ENCODE data around the gene BTG4.
A peak's percentile ranks its signal among the peaks of the same experiment; 100 is the strongest.

BTG4 gene

DNA sequence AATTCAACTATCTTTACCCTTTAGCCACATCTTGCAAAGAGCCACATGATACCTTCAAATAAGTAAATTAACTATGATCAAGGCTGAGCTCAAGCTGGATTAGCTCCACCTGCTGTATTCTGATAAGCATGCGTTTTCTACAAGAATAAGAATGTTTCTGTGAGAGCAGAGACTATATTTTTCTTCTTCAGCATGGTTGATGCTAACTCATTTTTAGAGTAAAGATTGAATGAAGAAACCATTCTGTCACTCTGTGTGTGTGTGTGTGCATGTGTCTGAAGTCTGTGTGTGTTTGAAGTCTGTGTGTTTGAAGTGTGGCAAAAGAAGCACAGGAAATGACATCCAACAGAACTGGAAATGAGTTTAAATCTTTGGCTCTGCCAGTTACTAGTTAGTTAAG, 16.4 kb upstream of the BTG4 start:
- Histone ChIP-seq H3K4me3 (no peak overlapping the region), H3K27ac (no peak overlapping the region), H3K36me3 (no peaks in the 10 kb centered on the region), H3K9me3 (replicated peaks in 1 of 11) (no peaks in the 10 kb centered on the region), H3K4me2 (no peak overlapping the region), H3K9ac (no peak overlapping the region), H3K4me1 (peaks cover 0 to 25% (median 0%) of the 10 kb centered on the region in 10 experiments; a peak in 7 of 20 replicates), H3K27me3 (no peaks in the 10 kb centered on the region), H4K20me1 (no peaks in the 10 kb centered on the region)
- TF ChIP-seq Cebpa-rat (IDR thresholded peaks at IDR 0.05), result no peak

GRCh38 chr11:111527279-111527678, 15.1 kb upstream of the BTG4 start:
- H3K27me3 ChIP-seq, result no peaks in the 10 kb centered on the region
- H3K27ac ChIP-seq, result no peak overlapping the region
- no peak overlapping the region for H3K4me2 ChIP-seq
- no peaks in the 10 kb centered on the region for H4K20me1 ChIP-seq
- H3K4me1 ChIP-seq, result peaks cover 0 to 21% (median 0%) of the 10 kb centered on the region in 10 experiments; a peak in 7 of 20 replicates
- TF ChIP-seq Cebpa-rat (IDR thresholded peaks at IDR 0.05), result no peak
- no peaks in the 10 kb centered on the region for H3K36me3 ChIP-seq
- H3K9ac ChIP-seq, result no peak overlapping the region
- H3K4me3 ChIP-seq, result no peak overlapping the region
- no peaks in the 10 kb centered on the region for H3K9me3 ChIP-seq (replicated peaks in 1 of 11)

- no peaks in the 10 kb centered on the region for H3K9me3 ChIP-seq (replicated peaks in 1 of 11)
- no peak overlapping the region for H3K4me2 ChIP-seq
- H3K9ac ChIP-seq, result no peak overlapping the region
- no peaks in the 10 kb centered on the region for H4K20me1 ChIP-seq
- H3K27me3 ChIP-seq, result no peaks in the 10 kb centered on the region
- H3K27ac ChIP-seq, result no peak overlapping the region
- no peak overlapping the region for H3K4me3 ChIP-seq
- H3K4me1 ChIP-seq, result peaks cover 0 to 13% (median 0%) of the 10 kb centered on the region in 10 experiments; a peak in 5 of 20 replicates
- no peak for TF ChIP-seq Cebpa-rat (IDR thresholded peaks at IDR 0.05)
- no peaks in the 10 kb centered on the region for H3K36me3 ChIP-seq
These were observed 14.3 kb upstream of the BTG4 start for GRCh38 chr11:111526501-111526900.

- no peak overlapping the region for H3K4me3 ChIP-seq
- peaks cover 0 to 8% (median 0%) of the 10 kb centered on the region in 10 experiments; a peak in 5 of 20 replicates for H3K4me1 ChIP-seq
- no peak overlapping the region for H3K9ac ChIP-seq
- no peaks in the 10 kb centered on the region for H3K36me3 ChIP-seq
- H3K4me2 ChIP-seq, result no peak overlapping the region
- no peaks in the 10 kb centered on the region for H4K20me1 ChIP-seq
- H3K9me3 ChIP-seq (replicated peaks in 1 of 11), result no peaks in the 10 kb centered on the region
- no peak overlapping the region for H3K27ac ChIP-seq
- no peaks in the 10 kb centered on the region for H3K27me3 ChIP-seq
- TF ChIP-seq Cebpa-rat (IDR thresholded peaks at IDR 0.05), result no peak
These were observed 13.3 kb upstream of the BTG4 start for GRCh38 chr11:111525456-111525855.

DNA sequence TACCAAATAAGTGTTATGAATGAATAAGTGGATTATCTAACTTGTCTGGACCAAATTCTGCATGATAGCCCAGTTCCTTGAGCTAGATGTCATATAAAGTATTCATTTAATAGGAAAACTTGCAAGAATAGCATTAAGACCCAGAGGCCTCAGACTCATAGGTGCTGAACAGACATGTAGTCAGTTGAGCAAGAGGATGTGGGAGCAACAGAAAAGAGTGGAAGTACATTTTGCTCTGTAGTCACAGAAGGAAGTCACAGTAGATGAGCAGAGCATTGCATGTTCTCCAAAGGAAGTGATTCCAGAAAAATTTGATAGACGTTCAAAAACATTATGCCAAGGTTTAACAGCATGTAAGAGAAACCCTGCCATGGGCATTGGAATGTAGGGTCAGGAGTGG, 11.9 kb upstream of the BTG4 start:
- H3K4me1 ChIP-seq, result peaks cover 0 to 8% (median 0%) of the 10 kb centered on the region in 10 experiments; a peak in 5 of 20 replicates
- H4K20me1 ChIP-seq, result no peaks in the 10 kb centered on the region
- peak overlapping the region in 2 of 11 experiments; percentile 15 to 16; a peak in 1 of 22 replicates for H3K4me2 ChIP-seq
- no peak overlapping the region for H3K9ac ChIP-seq
- no peaks in the 10 kb centered on the region for H3K27me3 ChIP-seq
- H3K36me3 ChIP-seq, result no peaks in the 10 kb centered on the region
- H3K4me3 ChIP-seq, result no peak overlapping the region
- H3K9me3 ChIP-seq (replicated peaks in 1 of 11), result no peaks in the 10 kb centered on the region
- TF ChIP-seq Cebpa-rat (IDR thresholded peaks at IDR 0.05), result no peak
- no peak overlapping the region for H3K27ac ChIP-seq

GRCh38 chr11:111523343-111523742, 11.2 kb upstream of the BTG4 start:
- Histone ChIP-seq H3K27me3 (no peaks in the 10 kb centered on the region), H3K27ac (no peak overlapping the region), H3K9ac (no peak overlapping the region), H3K36me3 (no peaks in the 10 kb centered on the region), H4K20me1 (no peaks in the 10 kb centered on the region), H3K4me2 (no peak overlapping the region), H3K4me1 (peaks cover 0 to 8% (median 0%) of the 10 kb centered on the region in 10 experiments; a peak in 5 of 20 replicates), H3K4me3 (no peak overlapping the region), H3K9me3 (replicated peaks in 1 of 11) (no peaks in the 10 kb centered on the region)
- no peak for TF ChIP-seq Cebpa-rat (IDR thresholded peaks at IDR 0.05)

DNA sequence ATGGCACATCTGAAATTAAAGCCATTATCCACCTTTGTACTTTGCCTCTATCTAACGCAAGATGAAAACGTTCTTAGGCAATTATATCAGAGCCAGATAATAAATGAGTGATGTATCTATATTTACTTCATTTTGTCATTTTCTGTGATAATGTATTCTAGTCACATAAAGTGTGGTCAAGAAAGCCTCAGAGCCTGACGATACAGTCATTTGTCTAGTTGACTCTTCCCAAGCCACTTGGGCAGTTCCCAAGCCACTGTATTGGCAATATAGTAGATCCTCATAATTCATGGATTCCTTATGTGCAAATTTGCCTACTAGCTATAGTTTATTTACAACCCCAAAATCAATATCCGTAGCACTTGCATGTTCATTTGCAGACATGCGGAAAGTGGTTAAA, 10.2 kb upstream of the BTG4 start:
- Histone ChIP-seq H3K27ac (no peak overlapping the region), H3K27me3 (no peaks in the 10 kb centered on the region), H3K4me3 (no peak overlapping the region), H3K9ac (no peak overlapping the region), H3K36me3 (no peaks in the 10 kb centered on the region), H3K4me2 (no peak overlapping the region), H3K9me3 (replicated peaks in 1 of 11) (no peaks in the 10 kb centered on the region), H4K20me1 (no peaks in the 10 kb centered on the region), H3K4me1 (peaks cover 0 to 8% (median 0%) of the 10 kb centered on the region in 10 experiments; a peak in 5 of 20 replicates)
- no peak for TF ChIP-seq Cebpa-rat (IDR thresholded peaks at IDR 0.05)

DNA sequence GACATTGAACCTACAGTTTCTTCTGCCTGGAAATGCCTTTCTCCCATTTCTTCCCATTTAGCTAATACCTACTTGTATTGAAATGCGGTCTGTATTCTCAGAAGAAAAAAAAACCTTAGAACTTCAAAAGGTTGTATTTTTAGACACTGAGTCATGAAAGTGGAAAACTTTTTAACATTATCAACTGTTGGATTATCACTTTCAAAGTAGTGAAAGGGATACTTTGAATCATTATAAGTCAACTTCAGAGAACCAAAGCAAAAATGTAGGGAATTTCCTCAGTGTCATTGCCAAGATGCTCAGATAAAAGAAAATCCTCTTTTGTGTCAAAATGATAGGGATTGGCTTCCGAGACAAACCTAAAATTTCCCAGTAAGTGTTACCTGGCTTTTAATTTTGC, 8.9 kb upstream of the BTG4 start:
- H3K9ac ChIP-seq, result no peak overlapping the region
- H3K27me3 ChIP-seq, result no peaks in the 10 kb centered on the region
- no peak overlapping the region for H3K4me3 ChIP-seq
- H3K4me1 ChIP-seq, result peaks cover 0 to 8% (median 0%) of the 10 kb centered on the region in 10 experiments; a peak in 5 of 20 replicates
- no peak overlapping the region for H3K4me2 ChIP-seq
- no peaks in the 10 kb centered on the region for H3K9me3 ChIP-seq (replicated peaks in 1 of 11)
- H4K20me1 ChIP-seq, result no peaks in the 10 kb centered on the region
- no peak overlapping the region for H3K27ac ChIP-seq
- no peak for TF ChIP-seq Cebpa-rat (IDR thresholded peaks at IDR 0.05)
- H3K36me3 ChIP-seq, result no peaks in the 10 kb centered on the region

DNA sequence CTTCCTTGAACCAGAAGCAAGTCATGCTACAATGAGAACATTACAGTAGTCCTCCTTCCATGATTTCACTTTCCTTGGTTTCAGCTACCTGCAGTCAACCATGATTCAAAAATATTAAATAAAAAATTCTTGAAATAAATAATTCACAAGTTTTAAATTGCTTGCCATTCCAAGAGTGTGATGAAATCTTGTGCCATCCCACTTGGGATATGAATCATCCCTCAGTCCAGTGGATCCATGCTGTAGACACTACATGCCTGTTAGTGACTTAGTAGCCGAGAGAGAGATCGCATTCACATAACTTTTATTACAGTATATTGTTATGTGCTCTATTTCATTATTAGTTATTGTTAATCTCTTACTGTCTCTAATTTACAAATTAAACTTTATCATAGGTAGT, 8.4 kb upstream of the BTG4 start:
- Histone ChIP-seq H4K20me1 (no peaks in the 10 kb centered on the region), H3K9ac (no peak overlapping the region), H3K4me2 (no peak overlapping the region), H3K9me3 (replicated peaks in 1 of 11) (no peaks in the 10 kb centered on the region), H3K36me3 (no peaks in the 10 kb centered on the region), H3K27ac (no peak overlapping the region), H3K4me1 (peaks cover 0 to 8% (median 0%) of the 10 kb centered on the region in 10 experiments; a peak in 5 of 20 replicates), H3K4me3 (no peak overlapping the region), H3K27me3 (no peaks in the 10 kb centered on the region)
- no peak for TF ChIP-seq Cebpa-rat (IDR thresholded peaks at IDR 0.05)

DNA sequence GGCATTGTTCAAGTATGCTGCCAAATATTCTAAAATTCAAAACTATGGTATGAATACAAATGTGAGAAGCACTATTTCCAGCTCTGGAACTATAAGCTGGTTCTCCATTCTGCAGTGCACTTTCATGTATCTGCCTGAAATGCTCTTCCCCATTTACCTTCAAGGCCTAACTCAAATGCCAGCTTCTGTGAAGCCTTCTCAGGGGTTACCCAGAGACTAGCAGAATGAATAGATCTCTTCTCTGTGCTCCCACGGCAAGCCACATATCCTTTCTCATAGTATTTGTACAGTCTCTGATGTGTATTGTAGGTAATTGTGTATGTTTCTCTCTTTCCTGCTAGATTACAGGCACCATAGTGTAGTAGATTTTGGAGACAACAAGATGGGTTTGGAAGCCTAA, 6.5 kb upstream of the BTG4 start:
- H3K27me3 ChIP-seq, result peaks cover 0 to 8% (median 7%) of the 10 kb centered on the region in 11 experiments; a peak in 17 of 22 replicates
- no peak overlapping the region for H3K9ac ChIP-seq
- H3K36me3 ChIP-seq, result no peaks in the 10 kb centered on the region
- H3K4me1 ChIP-seq, result peaks cover 0 to under 1% (median 0%) of the 10 kb centered on the region in 10 experiments; a peak in 3 of 20 replicates
- H4K20me1 ChIP-seq, result no peaks in the 10 kb centered on the region
- H3K27ac ChIP-seq, result no peak overlapping the region
- H3K9me3 ChIP-seq (replicated peaks in 1 of 11), result peaks cover 0 to 7% (median 0%) of the 10 kb centered on the region in 11 experiments; a peak in 3 of 22 replicates
- H3K4me3 ChIP-seq, result no peak overlapping the region
- H3K4me2 ChIP-seq, result no peak overlapping the region
- TF ChIP-seq Cebpa-rat (IDR thresholded peaks at IDR 0.05), result no peak
